SK-N-SH treated with all-trans-retinoic acid at 6 μM for 48 hours (cell line): Measurements from ENCODE around the gene GNG10.
"Not testable (repeated sequence)": the region's sequence is repeated elsewhere in the genome, so short reads cannot be mapped to it uniquely, and the experiment has no call there.

Source experiments
- ATAC-seq: fragments of 200-7000 bp; cut with Tn5 transposase; 3 replicates; pipeline ENCODE4 v1.9.1; 2020; ENCODE audit warnings: mild to moderate bottlenecking, moderate library complexity
- ARNTL ChIP-seq: fragments of 450-650 bp; formaldehyde crosslinking; IDR thresholded peaks from 2 replicates; pipeline ENCODE4 v1.5.0; 2020; ENCODE audit warnings: low read depth, mild to moderate bottlenecking, moderate library complexity, borderline replicate concordance
- BACH2 ChIP-seq: fragments of 250-450 bp; sonication (Bioruptor Pico); IDR thresholded peaks from 2 replicates; pipeline ENCODE4 v1.9.0; 2021; ENCODE audit warnings: mild to moderate bottlenecking, borderline replicate concordance
- CREB5 ChIP-seq: fragments of 250-450 bp; sonication (Bioruptor Pico); IDR thresholded peaks from 2 replicates; pipeline ENCODE4 v1.5.1; 2020; ENCODE audit warnings: low read depth, mild to moderate bottlenecking, moderate library complexity
- CSDC2 ChIP-seq: fragments of 250-450 bp; sonication (Bioruptor Pico); IDR thresholded peaks from 2 replicates; pipeline ENCODE4 v1.5.0; 2020; ENCODE audit warnings: mild to moderate bottlenecking, moderate library complexity
- CSRNP3 ChIP-seq: fragments of 250-450 bp; sonication (Bioruptor Pico); IDR thresholded peaks from 2 replicates; pipeline ENCODE4 v1.5.1; 2021; ENCODE audit warnings: mild to moderate bottlenecking, moderate library complexity
- ESRRG ChIP-seq: fragments of 250-450 bp; sonication (Bioruptor Pico); IDR thresholded peaks from 2 replicates; pipeline ENCODE4 v1.6.1; 2021; ENCODE audit warnings: mild to moderate bottlenecking
- GLIS3 ChIP-seq: fragments of 250-450 bp; sonication (Bioruptor Pico); IDR thresholded peaks from 2 replicates; pipeline ENCODE4 v1.5.0; 2020; ENCODE audit warnings: mild to moderate bottlenecking, moderate library complexity
- ISL1 ChIP-seq: fragments of 250-450 bp; sonication (Bioruptor Pico); IDR thresholded peaks from 2 replicates; pipeline ENCODE4 v2.1.2; 2022; ENCODE audit warnings: mild to moderate bottlenecking, moderate library complexity
- OSR1 ChIP-seq: fragments of 250-450 bp; sonication (Bioruptor Pico); IDR thresholded peaks from 2 replicates; pipeline ENCODE4 v1.8.0; 2022; ENCODE audit warnings: moderate library complexity, mild to moderate bottlenecking, inconsistent platforms
- PATZ1 ChIP-seq: fragments of 250-450 bp; sonication (Bioruptor Pico); IDR thresholded peaks from 2 replicates; pipeline ENCODE4 v1.8.0; 2020; ENCODE audit warnings: mild to moderate bottlenecking, moderate library complexity, borderline replicate concordance
- POU6F1 ChIP-seq: fragments of 250-450 bp; sonication (Bioruptor Pico); IDR thresholded peaks from 2 replicates; pipeline ENCODE4 v1.8.0; 2021; ENCODE audit warnings: low read depth, mild to moderate bottlenecking, moderate library complexity, borderline replicate concordance
- PPARA ChIP-seq: fragments of 250-450 bp; sonication (Bioruptor Pico); IDR thresholded peaks from 2 replicates; pipeline ENCODE4 v1.5.0; 2020; ENCODE audit warnings: mild to moderate bottlenecking, borderline replicate concordance
- RARB ChIP-seq: fragments of 250-450 bp; sonication (Bioruptor Pico); IDR thresholded peaks from 2 replicates; pipeline ENCODE4 v1.8.0; 2021; ENCODE audit warnings: mild to moderate bottlenecking, moderate library complexity
- SNAI2 ChIP-seq: fragments of 250-450 bp; sonication (Bioruptor Pico); IDR thresholded peaks from 2 replicates; pipeline ENCODE4 v1.5.0; 2020; ENCODE audit warnings: mild to moderate bottlenecking, moderate library complexity
- TCF4 ChIP-seq: fragments of 250-450 bp; sonication (Bioruptor Pico); IDR thresholded peaks from 2 replicates; pipeline ENCODE4 v1.8.0; 2021; ENCODE audit warnings: mild to moderate bottlenecking, moderate library complexity, borderline replicate concordance
- TOX ChIP-seq: fragments of 250-450 bp; sonication (Bioruptor Pico); IDR thresholded peaks from 2 replicates; pipeline ENCODE4 v1.8.0; 2021; ENCODE audit warnings: mild to moderate bottlenecking, moderate library complexity, borderline replicate concordance
- TSHZ2 ChIP-seq: fragments of 250-450 bp; sonication (Bioruptor Pico); IDR thresholded peaks from 2 replicates; pipeline ENCODE4 v1.5.0; 2020; ENCODE audit warnings: mild to moderate bottlenecking, moderate library complexity
- ZC3H10 ChIP-seq: fragments of 250-450 bp; sonication (Bioruptor Pico); IDR thresholded peaks from 2 replicates; pipeline ENCODE4 v1.5.1; 2021; ENCODE audit warnings: mild to moderate bottlenecking, moderate library complexity
- ZFP3 ChIP-seq: fragments of 250-450 bp; sonication (Bioruptor Pico); IDR thresholded peaks from 2 replicates; pipeline ENCODE4 v1.5.0; 2020; ENCODE audit warnings: mild to moderate bottlenecking, moderate library complexity
- ZFP30 ChIP-seq: fragments of 450-650 bp; formaldehyde crosslinking; IDR thresholded peaks from 2 replicates; pipeline ENCODE4 v1.5.0; 2022; ENCODE audit warnings: mild to moderate bottlenecking, moderate library complexity
- ZNF565 ChIP-seq: fragments of 450-650 bp; formaldehyde crosslinking; conservative IDR thresholded peaks from 2 replicates; pipeline ENCODE4 v1.5.0; 2020; ENCODE audit warnings: low read depth, mild to moderate bottlenecking, moderate library complexity
- ZNF70 ChIP-seq: fragments of 450-650 bp; formaldehyde crosslinking; IDR thresholded peaks from 2 replicates; pipeline ENCODE4 v1.5.0; 2020; ENCODE audit warnings: mild to moderate bottlenecking, moderate library complexity
- ZNF8 ChIP-seq: fragments of 450-650 bp; formaldehyde crosslinking; IDR thresholded peaks from 2 replicates; pipeline ENCODE4 v1.5.0; 2020; ENCODE audit warnings: mild to moderate bottlenecking, moderate library complexity

GNG10 gene

GRCh38 chr9:111668026-111668573 is 6.7 kb downstream of the GNG10 start:
- ATAC-seq = no peak
- TF ChIP-seq ISL1 (CRISPR knock-in tag) = no peak
- TF ChIP-seq ZNF565 = no peak
- TF ChIP-seq TOX (CRISPR knock-in tag) = no peak
- no peak for TF ChIP-seq ZC3H10
- TF ChIP-seq GLIS3 (CRISPR knock-in tag) = no peak
- TF ChIP-seq ESRRG (CRISPR knock-in tag) = no peak
- TF ChIP-seq ZFP30 (CRISPR knock-in tag) = no peak
- no peak for TF ChIP-seq CREB5 (CRISPR knock-in tag)
- TF ChIP-seq ZFP3 = no peak
- no peak for TF ChIP-seq SNAI2
- no peak for TF ChIP-seq POU6F1 (CRISPR knock-in tag)
- no peak for TF ChIP-seq PPARA (CRISPR knock-in tag)
- TF ChIP-seq ZNF70 (CRISPR knock-in tag) = no peak
- no peak for TF ChIP-seq BACH2 (CRISPR knock-in tag)
- TF ChIP-seq RARB = no peak
- no peak for TF ChIP-seq TSHZ2 (CRISPR knock-in tag)
- no peak for TF ChIP-seq PATZ1 (CRISPR knock-in tag)
- TF ChIP-seq ZNF8 (CRISPR knock-in tag) = no peak
- TF ChIP-seq CSDC2 = no peak

GRCh38 chr9:111668601-111669000 is 7.2 kb downstream of the GNG10 start:
- ATAC-seq = not testable (repeated sequence)

GRCh38 chr9:111674319-111674718 is 12.9 kb downstream of the GNG10 start:
- TF ChIP-seq ZNF70 (CRISPR knock-in tag) (no peak), TCF4 (CRISPR knock-in tag) (peak; percentile 72; the same call in 1 of the 2 replicates)
- ATAC-seq = no peak

GRCh38 chr9:111676116-111676515 is 14.7 kb downstream of the GNG10 start:
- no peak for ATAC-seq
- TF ChIP-seq ESRRG (CRISPR knock-in tag) = no peak
- no peak for TF ChIP-seq CSRNP3 (CRISPR knock-in tag)
- TF ChIP-seq ARNTL (CRISPR knock-in tag) = no peak
- TF ChIP-seq ZNF565 = no peak
- TF ChIP-seq TOX (CRISPR knock-in tag) = no peak
- TF ChIP-seq SNAI2 = no peak
- no peak for TF ChIP-seq TCF4 (CRISPR knock-in tag)
- no peak for TF ChIP-seq OSR1 (CRISPR knock-in tag)
- TF ChIP-seq ZNF8 (CRISPR knock-in tag) = no peak
- TF ChIP-seq RARB = no peak
- no peak for TF ChIP-seq GLIS3 (CRISPR knock-in tag)
- TF ChIP-seq TSHZ2 (CRISPR knock-in tag) = no peak
- no peak for TF ChIP-seq PATZ1 (CRISPR knock-in tag)
- TF ChIP-seq ZC3H10 = no peak
- TF ChIP-seq ISL1 (CRISPR knock-in tag) = no peak
